MM.1S (cell line): ENCODE results near the gene ACBD6.

Experiments used
- DNase-seq: peaks from one replicate; pipeline ENCODE4 v3.0.0-alpha.2; 2015
- H2AFZ ChIP-seq: fragments of 300-600 bp; sonication (generic); 2 replicates; pipeline ENCODE4 v1.6.0; 2016; ENCODE audit warnings: antibody characterized with exemption, low read length
- H3F3A ChIP-seq: fragments of 300-600 bp; sonication (generic); 2 replicates; pipeline ENCODE4 v1.6.1; 2016; ENCODE audit warnings: mild to moderate bottlenecking, antibody characterized with exemption, low read length, moderate library complexity, mixed read lengths; ENCODE audit not compliant: insufficient read depth
- H3K27ac ChIP-seq: fragments of 300-600 bp; sonication (generic); 2 replicates; pipeline ENCODE4 v1.5.1; 2016; ENCODE audit warnings: mild to moderate bottlenecking, low read length
- H3K27me3 ChIP-seq: fragments of 300-600 bp; sonication (generic); replicated peaks from 2 replicates; pipeline ENCODE4 v1.6.0; 2016; ENCODE audit warnings: low read length; ENCODE audit not compliant: insufficient read depth
- H3K36me3 ChIP-seq: fragments of 300-600 bp; sonication (generic); replicated peaks from 2 replicates; pipeline ENCODE4 v1.6.1; 2016; ENCODE audit warnings: mild to moderate bottlenecking, low read length, mixed read lengths; ENCODE audit not compliant: insufficient read depth
- H3K4me1 ChIP-seq: fragments of 300-600 bp; sonication (generic); 2 replicates; pipeline ENCODE4 v1.6.1; 2016; ENCODE audit warnings: low read length, mixed read lengths
- H3K4me2 ChIP-seq: fragments of 300-600 bp; sonication (generic); 2 replicates; pipeline ENCODE4 v1.6.0; 2016; ENCODE audit warnings: low read depth, low read length
- H3K4me3 ChIP-seq: fragments of 300-600 bp; sonication (generic); 2 replicates; pipeline ENCODE4 v1.5.1; 2016; ENCODE audit warnings: low read length, mixed read lengths
- H3K79me2 ChIP-seq: fragments of 300-600 bp; sonication (generic); 2 replicates; pipeline ENCODE4 v1.6.1; 2016; ENCODE audit warnings: mixed run types, low read length, mixed read lengths
- H3K9ac ChIP-seq: fragments of 300-600 bp; sonication (generic); 2 replicates; pipeline ENCODE4 v1.6.1; 2016; ENCODE audit warnings: low read length, mixed read lengths
- H3K9me2 ChIP-seq: fragments of 300-600 bp; sonication (generic); replicated peaks from 2 replicates; pipeline ENCODE4 v1.6.1; 2016; ENCODE audit warnings: mild to moderate bottlenecking, low read length, mixed read lengths; ENCODE audit not compliant: insufficient read depth
- H3K9me3 ChIP-seq: fragments of 300-600 bp; sonication (generic); replicated peaks from 2 replicates; pipeline ENCODE4 v1.6.1; 2016; ENCODE audit warnings: mild to moderate bottlenecking, low read length, mixed read lengths; ENCODE audit not compliant: insufficient read depth
- H4K20me1 ChIP-seq: fragments of 300-600 bp; sonication (generic); 2 replicates; pipeline ENCODE4 v1.6.1; 2016; ENCODE audit warnings: mild to moderate bottlenecking, low read length, moderate library complexity, mixed read lengths; ENCODE audit not compliant: insufficient read depth
- EZH2 ChIP-seq: fragments of 300-600 bp; sonication (generic); optimal IDR thresholded peaks from 2 replicates; pipeline ENCODE3; 2017; ENCODE audit warnings: low read depth, mild to moderate bottlenecking, antibody characterized with exemption, low read length, mixed read lengths
- EZH2phosphoT487 ChIP-seq: fragments of 300-600 bp; sonication (generic); IDR thresholded peaks from 2 replicates; pipeline ENCODE4 v1.6.1; 2018; ENCODE audit warnings: antibody characterized with exemption, low read length
- TF ChIP-seq, protein P1 (sequence below): fragments of 300-600 bp; sonication (generic); IDR thresholded peaks from 2 replicates; pipeline ENCODE4 v1.5.1; 2016; ENCODE audit warnings: antibody characterized with exemption, low read length, mixed read lengths

The ACBD6 gene

GRCh38 chr1:180258290-180258689 is 244.1 kb downstream of the ACBD6 start:
- no peak overlapping the region for H3K4me3 ChIP-seq
- DNase-seq: no peak
- H3K9me3 ChIP-seq: no peaks in the 10 kb centered on the region
- H3K9ac ChIP-seq: no peak overlapping the region
- H2AFZ ChIP-seq: no peak overlapping the region
- H3K4me2 ChIP-seq: no peak overlapping the region
- no peaks in the 10 kb centered on the region for H3K36me3 ChIP-seq
- H4K20me1 ChIP-seq: no peaks in the 10 kb centered on the region
- no peaks in the 10 kb centered on the region for H3F3A ChIP-seq
- H3K27ac ChIP-seq: no peak overlapping the region
- H3K4me1 ChIP-seq: no peaks in the 10 kb centered on the region
- TF ChIP-seq, protein P1, sequence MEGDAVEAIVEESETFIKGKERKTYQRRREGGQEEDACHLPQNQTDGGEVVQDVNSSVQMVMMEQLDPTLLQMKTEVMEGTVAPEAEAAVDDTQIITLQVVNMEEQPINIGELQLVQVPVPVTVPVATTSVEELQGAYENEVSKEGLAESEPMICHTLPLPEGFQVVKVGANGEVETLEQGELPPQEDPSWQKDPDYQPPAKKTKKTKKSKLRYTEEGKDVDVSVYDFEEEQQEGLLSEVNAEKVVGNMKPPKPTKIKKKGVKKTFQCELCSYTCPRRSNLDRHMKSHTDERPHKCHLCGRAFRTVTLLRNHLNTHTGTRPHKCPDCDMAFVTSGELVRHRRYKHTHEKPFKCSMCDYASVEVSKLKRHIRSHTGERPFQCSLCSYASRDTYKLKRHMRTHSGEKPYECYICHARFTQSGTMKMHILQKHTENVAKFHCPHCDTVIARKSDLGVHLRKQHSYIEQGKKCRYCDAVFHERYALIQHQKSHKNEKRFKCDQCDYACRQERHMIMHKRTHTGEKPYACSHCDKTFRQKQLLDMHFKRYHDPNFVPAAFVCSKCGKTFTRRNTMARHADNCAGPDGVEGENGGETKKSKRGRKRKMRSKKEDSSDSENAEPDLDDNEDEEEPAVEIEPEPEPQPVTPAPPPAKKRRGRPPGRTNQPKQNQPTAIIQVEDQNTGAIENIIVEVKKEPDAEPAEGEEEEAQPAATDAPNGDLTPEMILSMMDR: no peak
- TF ChIP-seq EZH2phosphoT487 (no peak), EZH2 (no peak)
- H3K79me2 ChIP-seq: no peaks in the 10 kb centered on the region
- H3K9me2 ChIP-seq: no peaks in the 10 kb centered on the region
- H3K27me3 ChIP-seq: no peaks in the 10 kb centered on the region

DNA sequence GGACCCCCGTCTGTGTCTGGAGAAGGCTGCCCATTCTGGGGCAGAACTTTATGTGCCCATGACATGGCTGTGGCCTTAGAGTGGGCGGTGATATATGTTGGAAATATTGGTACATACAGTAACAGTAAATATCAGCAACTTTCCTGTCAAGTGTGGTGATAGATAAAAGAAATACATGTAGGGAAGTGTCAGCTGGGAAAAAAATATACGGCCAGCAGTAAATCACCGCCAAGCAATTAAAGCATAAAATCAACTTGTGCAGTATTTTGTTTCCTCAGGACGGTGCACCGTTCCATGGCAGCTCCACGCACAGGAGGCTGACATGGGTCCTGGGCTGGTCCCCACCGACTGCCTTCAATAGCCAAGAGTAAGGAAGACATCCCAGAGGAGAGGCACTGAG is 244.9 kb downstream of the ACBD6 start:
- no peak for TF ChIP-seq EZH2phosphoT487

GRCh38 chr1:180257028-180257386 is 245.4 kb downstream of the ACBD6 start:
- no peak overlapping the region for H3K4me2 ChIP-seq
- H4K20me1 ChIP-seq: no peaks in the 10 kb centered on the region
- H3K27me3 ChIP-seq: no peaks in the 10 kb centered on the region
- H3K4me3 ChIP-seq: no peak overlapping the region
- H3K36me3 ChIP-seq: no peaks in the 10 kb centered on the region
- H3K4me1 ChIP-seq: no peaks in the 10 kb centered on the region
- H3F3A ChIP-seq: no peaks in the 10 kb centered on the region
- H3K27ac ChIP-seq: no peak overlapping the region
- TF ChIP-seq EZH2: no peak
- H2AFZ ChIP-seq: no peak overlapping the region
- no peak for DNase-seq
- no peaks in the 10 kb centered on the region for H3K9me3 ChIP-seq
- H3K9me2 ChIP-seq: no peaks in the 10 kb centered on the region
- no peak overlapping the region for H3K9ac ChIP-seq
- H3K79me2 ChIP-seq: no peaks in the 10 kb centered on the region

More for the DNA sequence above, 244.9 kb downstream of the ACBD6 start:
- Histone ChIP-seq H3F3A (no peaks in the 10 kb centered on the region), H3K4me2 (no peak overlapping the region), H3K4me3 (no peak overlapping the region), H3K36me3 (no peaks in the 10 kb centered on the region), H4K20me1 (no peaks in the 10 kb centered on the region), H2AFZ (no peak overlapping the region), H3K9ac (no peak overlapping the region), H3K27me3 (no peaks in the 10 kb centered on the region), H3K9me3 (no peaks in the 10 kb centered on the region), H3K4me1 (no peaks in the 10 kb centered on the region), H3K79me2 (no peaks in the 10 kb centered on the region), H3K9me2 (no peaks in the 10 kb centered on the region), H3K27ac (no peak overlapping the region)
- no peak for DNase-seq

GRCh38 chr1:180256341-180257027 is 245.9 kb downstream of the ACBD6 start:
- no peak overlapping the region for H3K4me2 ChIP-seq
- TF ChIP-seq EZH2: no peak
- DNase-seq: no peak

More at GRCh38 chr1:180256341-180257027, 245.9 kb downstream of the ACBD6 start:
- Histone ChIP-seq H3K36me3 (no peaks in the 10 kb centered on the region), H2AFZ (no peak overlapping the region), H3K27me3 (no peaks in the 10 kb centered on the region), H3K9me2 (no peaks in the 10 kb centered on the region), H3F3A (no peaks in the 10 kb centered on the region), H3K27ac (no peak overlapping the region), H4K20me1 (no peaks in the 10 kb centered on the region), H3K9ac (no peak overlapping the region), H3K4me3 (no peak overlapping the region), H3K79me2 (no peaks in the 10 kb centered on the region), H3K9me3 (no peaks in the 10 kb centered on the region), H3K4me1 (no peaks in the 10 kb centered on the region)
